Measurements from ENCODE around the gene PRR23E.

PRR23E gene

DNA sequence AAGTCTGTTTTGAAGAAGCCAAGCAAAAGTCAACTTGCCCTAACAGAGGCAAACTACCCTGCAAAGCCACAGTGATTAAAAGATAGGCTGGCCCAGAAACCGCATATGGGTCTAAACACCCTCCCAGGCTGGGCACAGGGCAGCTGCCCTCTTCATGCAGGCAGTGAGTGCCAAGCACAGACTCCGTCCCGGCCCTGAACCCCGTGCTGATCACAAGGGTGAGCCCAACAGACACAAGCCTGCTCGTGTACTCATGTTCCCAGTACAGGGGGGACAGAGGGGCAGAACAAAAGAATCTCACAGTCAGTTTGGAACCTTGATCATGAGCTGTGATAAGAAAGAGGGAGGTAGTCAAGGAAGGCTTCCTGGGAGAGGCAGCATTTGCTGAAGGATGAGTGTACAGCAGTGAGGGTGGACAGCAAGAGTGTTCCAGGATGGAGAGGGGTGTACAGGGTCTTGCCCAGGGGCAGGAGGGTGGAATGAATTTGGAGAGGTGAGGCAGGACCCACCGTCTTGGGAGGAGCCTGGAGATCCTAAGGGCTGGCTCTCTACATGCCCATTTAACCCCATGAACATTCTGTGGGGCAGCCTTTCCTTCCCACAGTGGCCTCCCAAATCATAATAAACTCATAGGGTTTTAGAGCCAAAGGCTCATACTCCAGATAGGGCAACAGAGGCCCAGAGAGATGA is 43.2 kb upstream of the PRR23E start:
- H3K27me3 ChIP-seq (ENCODE audit: insufficient read depth, low read depth, severe bottlenecking) = no peaks in the 10 kb centered on the region
- no peaks in the 10 kb centered on the region for H3K36me3 ChIP-seq
- no peaks in the 10 kb centered on the region for H3K9me3 ChIP-seq (ENCODE audit: severe bottlenecking)
- no peak for DNase-seq
- TF ChIP-seq, protein P1, sequence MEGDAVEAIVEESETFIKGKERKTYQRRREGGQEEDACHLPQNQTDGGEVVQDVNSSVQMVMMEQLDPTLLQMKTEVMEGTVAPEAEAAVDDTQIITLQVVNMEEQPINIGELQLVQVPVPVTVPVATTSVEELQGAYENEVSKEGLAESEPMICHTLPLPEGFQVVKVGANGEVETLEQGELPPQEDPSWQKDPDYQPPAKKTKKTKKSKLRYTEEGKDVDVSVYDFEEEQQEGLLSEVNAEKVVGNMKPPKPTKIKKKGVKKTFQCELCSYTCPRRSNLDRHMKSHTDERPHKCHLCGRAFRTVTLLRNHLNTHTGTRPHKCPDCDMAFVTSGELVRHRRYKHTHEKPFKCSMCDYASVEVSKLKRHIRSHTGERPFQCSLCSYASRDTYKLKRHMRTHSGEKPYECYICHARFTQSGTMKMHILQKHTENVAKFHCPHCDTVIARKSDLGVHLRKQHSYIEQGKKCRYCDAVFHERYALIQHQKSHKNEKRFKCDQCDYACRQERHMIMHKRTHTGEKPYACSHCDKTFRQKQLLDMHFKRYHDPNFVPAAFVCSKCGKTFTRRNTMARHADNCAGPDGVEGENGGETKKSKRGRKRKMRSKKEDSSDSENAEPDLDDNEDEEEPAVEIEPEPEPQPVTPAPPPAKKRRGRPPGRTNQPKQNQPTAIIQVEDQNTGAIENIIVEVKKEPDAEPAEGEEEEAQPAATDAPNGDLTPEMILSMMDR (IDR thresholded peaks at IDR 0.05; ENCODE audit: low read depth, low read length) = no peak
- no peak overlapping the region for H3K4me3 ChIP-seq (ENCODE audit: low read depth, low read length)
- H3K27ac ChIP-seq = no peak overlapping the region; the same call in 1 of the 2 replicates

GRCh38 chr3:127150513-127151250 is 42.2 kb upstream of the PRR23E start:
- Histone ChIP-seq H3K36me3 (no peaks in the 10 kb centered on the region), H3K27ac (peak overlapping the region; percentile 14; the same call in 1 of the 2 replicates), H3K27me3 (ENCODE audit: insufficient read depth, low read depth, severe bottlenecking) (no peaks in the 10 kb centered on the region), H3K4me3 (ENCODE audit: low read depth, low read length) (no peak overlapping the region), H3K9me3 (ENCODE audit: severe bottlenecking) (no peaks in the 10 kb centered on the region)
- DNase-seq = no peak
- TF ChIP-seq, protein P1 (IDR thresholded peaks at IDR 0.05; ENCODE audit: low read depth, low read length) = no peak

DNA sequence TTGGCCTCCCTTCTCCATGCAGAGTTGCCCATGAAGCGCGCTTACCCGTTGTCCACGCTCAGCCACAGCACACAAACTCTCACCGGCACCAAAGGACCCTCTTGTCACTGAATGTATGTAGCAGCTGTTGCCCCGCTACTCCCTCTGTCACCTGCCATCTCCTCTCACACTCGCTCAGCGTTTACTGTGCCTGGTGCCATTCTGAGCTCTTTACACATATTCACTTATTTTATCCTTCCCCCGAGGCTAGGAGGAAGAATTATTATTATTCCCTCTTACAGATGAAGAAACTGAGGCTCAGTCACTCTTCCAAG is 41.7 kb upstream of the PRR23E start:
- Histone ChIP-seq H3K4me3 (ENCODE audit: low read depth, low read length) (no peak overlapping the region), H3K36me3 (no peaks in the 10 kb centered on the region), H3K27ac (no peak overlapping the region; the same call in 1 of the 2 replicates), H3K9me3 (ENCODE audit: severe bottlenecking) (no peaks in the 10 kb centered on the region), H3K27me3 (ENCODE audit: insufficient read depth, low read depth, severe bottlenecking) (no peaks in the 10 kb centered on the region)
- no peak for DNase-seq
- TF ChIP-seq, protein P1 (IDR thresholded peaks at IDR 0.05; ENCODE audit: low read depth, low read length) = no peak

- TF ChIP-seq, protein P1 (IDR thresholded peaks at IDR 0.05; ENCODE audit: low read depth, low read length) = no peak
- DNase-seq = no peak
- no peaks in the 10 kb centered on the region for H3K9me3 ChIP-seq (ENCODE audit: severe bottlenecking)
- H3K36me3 ChIP-seq = no peaks in the 10 kb centered on the region
- H3K27me3 ChIP-seq (ENCODE audit: insufficient read depth, low read depth, severe bottlenecking) = no peaks in the 10 kb centered on the region
- no peak overlapping the region for H3K27ac ChIP-seq
- no peak overlapping the region for H3K4me3 ChIP-seq (ENCODE audit: low read depth, low read length)
Observed at GRCh38 chr3:127151992-127152650, 40.8 kb upstream of the PRR23E start.

DNA sequence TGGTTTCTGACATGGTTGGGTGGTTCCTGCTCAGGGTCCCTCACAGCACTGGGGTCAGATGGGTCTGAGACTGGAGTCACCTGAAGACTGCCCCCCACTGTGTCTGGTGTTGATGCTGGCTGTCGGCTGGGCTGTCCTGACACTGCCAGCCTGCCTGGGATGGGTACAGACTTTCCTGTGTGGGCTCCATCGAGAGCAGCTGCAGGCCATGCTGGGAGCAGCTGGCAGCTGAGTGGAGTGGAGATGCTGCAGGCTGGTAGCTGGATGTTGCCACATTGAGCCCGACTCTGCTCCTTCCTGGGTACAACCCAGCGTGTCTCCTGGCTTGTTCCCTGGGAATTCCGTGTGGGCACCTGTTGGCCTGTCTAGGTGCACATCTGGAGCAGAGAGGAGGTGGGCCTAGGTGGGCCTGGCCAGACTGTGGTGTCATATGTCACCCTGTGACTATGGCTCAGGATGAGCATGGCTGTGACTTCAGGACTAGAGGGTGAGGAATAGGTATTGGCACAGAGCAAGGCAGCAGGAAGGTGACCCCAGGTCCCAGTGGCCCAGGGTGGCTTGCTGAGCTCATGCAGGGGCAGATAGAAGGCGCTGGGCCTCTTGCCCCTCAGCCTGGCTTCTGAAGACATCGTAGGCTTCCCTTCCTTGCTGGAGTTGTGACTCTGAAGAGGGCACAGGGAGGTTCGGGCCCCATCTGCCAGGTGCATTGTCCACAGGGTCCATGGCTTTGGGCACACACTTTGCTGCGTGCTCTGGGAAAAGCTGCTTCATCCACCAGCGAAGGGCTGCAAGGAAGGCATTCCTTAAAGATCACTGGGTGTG is 40.0 kb upstream of the PRR23E start:
- no peaks in the 10 kb centered on the region for H3K27me3 ChIP-seq (ENCODE audit: insufficient read depth, low read depth, severe bottlenecking)
- no peak for DNase-seq
- no peaks in the 10 kb centered on the region for H3K36me3 ChIP-seq
- no peaks in the 10 kb centered on the region for H3K9me3 ChIP-seq (ENCODE audit: severe bottlenecking)
- H3K27ac ChIP-seq = no peak overlapping the region
- TF ChIP-seq, protein P1 (IDR thresholded peaks at IDR 0.05; ENCODE audit: low read depth, low read length) = no peak
- H3K4me3 ChIP-seq (ENCODE audit: low read depth, low read length) = no peak overlapping the region
